HEK293 (cell line): ENCODE measurements around the gene THRA.

Experiments used
- EGR2 ChIP-seq: fragments of 450-650 bp; formaldehyde crosslinking; IDR thresholded peaks from 2 replicates; pipeline ENCODE4 v1.5.1; 2016; ENCODE audit warnings: low read depth, missing biosample characterization, missing genetic modification characterization
- GLI2 ChIP-seq: fragments of 450-650 bp; formaldehyde crosslinking; IDR thresholded peaks from 2 replicates; pipeline ENCODE4; 2017; ENCODE audit warnings: missing biosample characterization, missing genetic modification characterization, low read depth, borderline replicate concordance
- KLF10 ChIP-seq: fragments of 450-650 bp; IDR thresholded peaks from 2 replicates; pipeline ENCODE4 v1.5.1; 2018; ENCODE audit warnings: missing biosample characterization, mild to moderate bottlenecking, missing genetic modification characterization
- KLF17 ChIP-seq: fragments of 450-650 bp; formaldehyde crosslinking; IDR thresholded peaks from 2 replicates; pipeline ENCODE4 v1.5.1; 2016; ENCODE audit warnings: missing biosample characterization, missing genetic modification characterization
- KLF8 ChIP-seq: fragments of 450-650 bp; formaldehyde crosslinking; IDR thresholded peaks from 2 replicates; pipeline ENCODE4 v1.5.1; 2016; ENCODE audit warnings: missing biosample characterization, missing genetic modification characterization
- PATZ1 ChIP-seq: fragments of 450-650 bp; formaldehyde crosslinking; IDR thresholded peaks from 2 replicates; pipeline ENCODE4 v1.5.1; 2016; ENCODE audit warnings: missing biosample characterization, missing genetic modification characterization
- SALL2 ChIP-seq: fragments of 450-650 bp; formaldehyde crosslinking; IDR thresholded peaks from 2 replicates; pipeline ENCODE4 v1.5.0; 2017; ENCODE audit warnings: missing biosample characterization, mild to moderate bottlenecking, missing genetic modification characterization, borderline replicate concordance
- SCRT1 ChIP-seq: fragments of 450-650 bp; formaldehyde crosslinking; IDR thresholded peaks from 2 replicates; pipeline ENCODE4 v1.5.1; 2016; ENCODE audit warnings: missing biosample characterization, missing genetic modification characterization, borderline replicate concordance
- ZBTB10 ChIP-seq: fragments of 450-650 bp; formaldehyde crosslinking; IDR thresholded peaks from 2 replicates; pipeline ENCODE4 v1.5.1; 2016; ENCODE audit warnings: missing biosample characterization, missing genetic modification characterization
- ZBTB49 ChIP-seq: fragments of 450-650 bp; formaldehyde crosslinking; IDR thresholded peaks from 2 replicates; pipeline ENCODE4 v1.5.1; 2016; ENCODE audit warnings: missing biosample characterization, missing genetic modification characterization, low read depth
- ZNF10 ChIP-seq: fragments of 450-650 bp; formaldehyde crosslinking; IDR thresholded peaks from 2 replicates; pipeline ENCODE4 v1.5.1; 2017; ENCODE audit warnings: missing biosample characterization, missing genetic modification characterization
- ZNF148 ChIP-seq: fragments of 450-650 bp; formaldehyde crosslinking; IDR thresholded peaks from 2 replicates; pipeline ENCODE4 v1.5.0; 2017; ENCODE audit warnings: missing biosample characterization, missing genetic modification characterization, borderline replicate concordance
- ZNF214 ChIP-seq: fragments of 450-650 bp; formaldehyde crosslinking; IDR thresholded peaks from 2 replicates; pipeline ENCODE4 v1.5.1; 2017; ENCODE audit warnings: missing biosample characterization, mild to moderate bottlenecking, missing genetic modification characterization, borderline replicate concordance
- ZNF280C ChIP-seq: fragments of 450-650 bp; formaldehyde crosslinking; IDR thresholded peaks from 2 replicates; pipeline ENCODE4 v1.5.1; 2016; ENCODE audit warnings: missing biosample characterization, missing genetic modification characterization
- ZNF335 ChIP-seq: fragments of 450-650 bp; formaldehyde crosslinking; conservative IDR thresholded peaks from 2 replicates; pipeline ENCODE4 v1.5.1; 2016; ENCODE audit warnings: missing biosample characterization, missing genetic modification characterization
- ZNF354C ChIP-seq: fragments of 450-650 bp; formaldehyde crosslinking; IDR thresholded peaks from 2 replicates; pipeline ENCODE4 v1.5.1; 2016; ENCODE audit warnings: missing biosample characterization, missing genetic modification characterization, low read depth, borderline replicate concordance
- ZNF37A ChIP-seq: fragments of 450-650 bp; IDR thresholded peaks from 2 replicates; pipeline ENCODE4 v1.5.1; 2018; ENCODE audit warnings: missing biosample characterization, missing genetic modification characterization
- ZNF394 ChIP-seq: fragments of 450-650 bp; formaldehyde crosslinking; IDR thresholded peaks from 2 replicates; pipeline ENCODE4 v1.5.1; 2016; ENCODE audit warnings: missing biosample characterization, missing genetic modification characterization, mild to moderate bottlenecking, moderate library complexity, borderline replicate concordance
- ZNF473 ChIP-seq: fragments of 450-650 bp; formaldehyde crosslinking; IDR thresholded peaks from 2 replicates; pipeline ENCODE4 v1.5.1; 2017; ENCODE audit warnings: missing biosample characterization, missing genetic modification characterization
- ZNF610 ChIP-seq: fragments of 450-650 bp; formaldehyde crosslinking; IDR thresholded peaks from 2 replicates; pipeline ENCODE4 v1.5.1; 2016; ENCODE audit warnings: missing biosample characterization, missing genetic modification characterization, borderline replicate concordance
- ZNF626 ChIP-seq: fragments of 450-650 bp; sonication (Bioruptor Pico); formaldehyde crosslinking; IDR thresholded peaks from 2 replicates; pipeline ENCODE4 v1.5.1; 2018; ENCODE audit warnings: missing biosample characterization, missing genetic modification characterization, inconsistent platforms
- ZNF837 ChIP-seq: fragments of 450-650 bp; formaldehyde crosslinking; IDR thresholded peaks from 2 replicates; pipeline ENCODE4 v1.5.1; 2016; ENCODE audit warnings: missing biosample characterization, missing genetic modification characterization
- ZSCAN23 ChIP-seq: fragments of 450-650 bp; formaldehyde crosslinking; IDR thresholded peaks from 2 replicates; pipeline ENCODE4 v1.5.1; 2016; ENCODE audit warnings: missing biosample characterization, missing genetic modification characterization
- ZSCAN5A ChIP-seq: fragments of 450-650 bp; formaldehyde crosslinking; IDR thresholded peaks from 2 replicates; pipeline ENCODE4 v1.5.1; 2016; ENCODE audit warnings: missing biosample characterization, missing genetic modification characterization

THRA gene

GRCh38 chr17:40075201-40075941 is 12.6 kb downstream of the THRA start (continued):
- no peak for TF ChIP-seq ZNF10 (tag by site-specific recombination)
- no peak for TF ChIP-seq ZNF214
- TF ChIP-seq ZNF610 (tag by site-specific recombination), result no peak
- TF ChIP-seq ZNF837, result no peak
- no peak for TF ChIP-seq SALL2 (tag by site-specific recombination)
- no peak for TF ChIP-seq ZNF335 (tag by site-specific recombination)
- peak; percentile 51; the same call in 1 of the 2 replicates for TF ChIP-seq KLF8 (tag by site-specific recombination)
- TF ChIP-seq ZNF37A (tag by site-specific recombination), result no peak
- TF ChIP-seq ZBTB10, result no peak
- TF ChIP-seq ZNF148 (tag by site-specific recombination), result no peak
- no peak for TF ChIP-seq ZNF626 (tag by site-specific recombination)
- TF ChIP-seq PATZ1, result peak; percentile 59
- TF ChIP-seq ZNF280C (tag by site-specific recombination), result no peak
- no peak for TF ChIP-seq ZNF394 (tag by site-specific recombination)
- no peak for TF ChIP-seq EGR2 (tag by site-specific recombination)
- TF ChIP-seq ZNF473 (tag by site-specific recombination), result no peak
- no peak for TF ChIP-seq ZNF354C (tag by site-specific recombination)
- TF ChIP-seq GLI2 (tag by site-specific recombination), result no peak
- TF ChIP-seq KLF10 (tag by site-specific recombination), result no peak
- TF ChIP-seq ZBTB49 (tag by site-specific recombination), result no peak
- TF ChIP-seq ZSCAN5A, result no peak
- TF ChIP-seq KLF17 (tag by site-specific recombination), result 0 out of 2 replicates have a peak, but pooled peaks have one; percentile 43
- TF ChIP-seq SCRT1 (tag by site-specific recombination), result no peak
- TF ChIP-seq ZSCAN23, result no peak
